Fibroblast of lung (primary cell): ENCODE data around the gene SFN.

Source experiments
- EZH2 ChIP-seq: IDR thresholded peaks from 2 replicates; pipeline ENCODE4 v1.5.1; 2012; ENCODE audit warnings: low read length, control low read depth, mild to moderate bottlenecking; ENCODE audit errors: missing control alignments
- TF ChIP-seq, protein P1 (sequence below), 2 donors: IDR thresholded peaks in 1 of 2; conservative IDR thresholded peaks in 1 of 2; 1 replicate in 1 of 2; 2 replicates in 1 of 2; pipeline ENCODE4 v1.5.1; 2011 to 2012; ENCODE audit warnings: low read length in 2 of 2, control low read depth in 1 of 2, inconsistent platforms in 1 of 2, low read depth in 1 of 2, mild to moderate bottlenecking in 1 of 2

- TF ChIP-seq, protein P1, sequence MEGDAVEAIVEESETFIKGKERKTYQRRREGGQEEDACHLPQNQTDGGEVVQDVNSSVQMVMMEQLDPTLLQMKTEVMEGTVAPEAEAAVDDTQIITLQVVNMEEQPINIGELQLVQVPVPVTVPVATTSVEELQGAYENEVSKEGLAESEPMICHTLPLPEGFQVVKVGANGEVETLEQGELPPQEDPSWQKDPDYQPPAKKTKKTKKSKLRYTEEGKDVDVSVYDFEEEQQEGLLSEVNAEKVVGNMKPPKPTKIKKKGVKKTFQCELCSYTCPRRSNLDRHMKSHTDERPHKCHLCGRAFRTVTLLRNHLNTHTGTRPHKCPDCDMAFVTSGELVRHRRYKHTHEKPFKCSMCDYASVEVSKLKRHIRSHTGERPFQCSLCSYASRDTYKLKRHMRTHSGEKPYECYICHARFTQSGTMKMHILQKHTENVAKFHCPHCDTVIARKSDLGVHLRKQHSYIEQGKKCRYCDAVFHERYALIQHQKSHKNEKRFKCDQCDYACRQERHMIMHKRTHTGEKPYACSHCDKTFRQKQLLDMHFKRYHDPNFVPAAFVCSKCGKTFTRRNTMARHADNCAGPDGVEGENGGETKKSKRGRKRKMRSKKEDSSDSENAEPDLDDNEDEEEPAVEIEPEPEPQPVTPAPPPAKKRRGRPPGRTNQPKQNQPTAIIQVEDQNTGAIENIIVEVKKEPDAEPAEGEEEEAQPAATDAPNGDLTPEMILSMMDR (conservative IDR thresholded peaks at IDR 0.05 in 1 of 2, IDR thresholded peaks at IDR 0.05 in 1 of 2; ENCODE audit: low read depth in 1 of 2, low read length in 2 of 2), result no peak
- TF ChIP-seq EZH2, result no peak
Measured at GRCh38 chr1:26814893-26815292, 48.1 kb upstream of the SFN start.
